HG02678 (cell line): ENCODE data around the gene CCDC88B.
"Not testable (repeated sequence)": the region's sequence is repeated elsewhere in the genome, so short reads cannot be mapped to it uniquely, and the experiment has no call there.

ENCODE experiments used
- ATAC-seq: cut with Tn5 transposase; IDR thresholded peaks from one replicate; pipeline ENCODE4 v1.9.1; 2021; ENCODE audit warnings: mild to moderate bottlenecking, moderate library complexity; ENCODE audit not compliant: unreplicated experiment

CCDC88B gene

GRCh38 chr11:64321533-64321932, 18.5 kb upstream of the CCDC88B start:
- no peak for ATAC-seq

DNA sequence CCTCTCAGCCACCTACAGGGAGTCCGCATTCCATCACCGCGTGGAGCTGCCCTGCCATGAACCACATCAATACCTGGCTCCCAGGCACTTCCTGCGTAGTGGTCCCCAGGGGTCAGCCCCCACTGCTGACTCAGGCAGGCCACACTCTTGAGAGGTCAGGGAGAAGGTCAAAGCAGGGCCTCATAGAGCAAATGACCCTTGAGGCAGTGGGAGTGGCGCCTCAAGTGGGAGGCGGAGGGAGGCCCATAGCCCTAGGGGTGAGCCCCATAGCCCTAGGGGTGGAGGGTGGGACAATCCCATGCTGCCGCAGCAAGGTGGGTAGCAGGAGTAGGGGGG, 17.1 kb upstream of the CCDC88B start:
- no peak for ATAC-seq

- no peak for ATAC-seq
Measured at GRCh38 chr11:64323373-64323772, 16.6 kb upstream of the CCDC88B start.

- not testable (repeated sequence) for ATAC-seq
Measured at GRCh38 chr11:64323984-64324383, 16.0 kb upstream of the CCDC88B start.

DNA sequence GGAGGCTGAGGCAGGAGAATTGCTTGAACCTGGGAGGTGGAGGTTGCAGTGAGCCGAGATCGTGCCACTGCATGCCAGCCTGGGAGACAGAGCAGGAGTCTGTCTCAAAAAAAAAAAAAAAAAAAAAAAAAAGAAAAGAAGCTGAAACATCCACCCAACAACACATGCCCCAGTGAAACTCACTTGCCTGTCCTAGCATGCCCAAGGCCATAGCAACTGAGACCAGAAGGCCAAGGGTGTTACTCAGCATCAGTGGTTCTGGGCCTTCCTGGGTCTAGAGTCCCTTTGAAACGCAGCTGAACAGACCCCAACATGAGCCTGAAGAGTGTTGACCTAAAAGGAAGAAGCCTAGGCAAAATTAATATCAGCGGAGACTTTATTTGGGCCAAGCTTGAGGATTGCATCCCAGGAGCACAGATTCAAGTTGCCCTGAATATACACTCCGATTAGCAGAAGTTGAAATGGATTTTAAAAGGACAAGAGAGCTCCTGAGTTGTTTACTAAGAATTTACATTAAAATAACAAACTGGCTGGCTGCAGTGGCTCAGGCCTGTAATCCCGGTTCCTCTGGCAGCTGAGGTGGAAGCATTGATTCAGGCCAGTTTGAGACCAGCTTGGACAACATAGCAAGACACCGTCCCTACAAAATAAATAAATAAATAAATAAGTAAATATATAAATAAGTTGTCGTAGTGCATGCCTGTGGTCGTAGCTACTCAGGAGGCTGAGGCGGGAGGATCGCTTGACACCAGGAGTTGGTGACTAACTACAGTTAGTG, 15.1 kb upstream of the CCDC88B start:
- no peak for ATAC-seq

- no peak for ATAC-seq
Measured at GRCh38 chr11:64327375-64327774, 12.6 kb upstream of the CCDC88B start.

DNA sequence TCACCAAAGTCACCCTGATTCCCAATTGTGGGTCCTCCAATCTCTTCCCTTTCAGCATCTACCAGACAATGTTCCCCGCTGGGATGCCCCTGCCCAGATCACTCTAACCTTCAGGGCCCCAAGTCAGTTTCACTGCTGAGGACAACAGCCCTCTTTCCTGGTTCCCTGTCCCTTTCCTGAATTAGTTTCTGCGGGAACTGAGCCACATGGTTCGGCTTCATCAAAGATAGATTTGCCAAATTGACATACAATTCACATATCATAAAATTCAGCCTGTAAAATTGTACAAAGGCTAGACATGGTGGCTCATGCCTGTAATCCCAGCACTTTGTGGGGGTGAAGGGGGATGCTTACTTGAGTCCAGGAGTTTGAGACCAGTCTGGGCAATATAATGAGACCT, 12.0 kb upstream of the CCDC88B start:
- ATAC-seq = no peak

DNA sequence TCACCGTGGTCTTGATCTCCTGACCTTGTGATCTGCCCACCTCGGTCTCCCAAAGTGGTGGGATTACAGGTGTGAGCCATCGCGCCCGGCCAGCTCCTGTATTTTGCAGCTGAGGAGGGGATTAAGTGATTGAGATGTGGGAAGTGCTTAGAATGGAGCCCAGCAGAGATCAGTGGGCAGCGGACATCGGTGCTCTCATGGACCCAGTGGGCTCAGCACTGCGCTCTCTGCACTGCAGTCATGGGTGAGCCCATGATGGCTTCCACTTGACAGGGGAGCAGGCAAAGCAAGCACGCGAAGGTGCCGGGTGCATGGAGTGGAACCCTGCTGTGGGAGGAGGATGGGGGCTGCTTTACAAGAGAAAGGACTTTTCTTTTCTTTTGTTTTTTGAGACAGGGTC, 9.1 kb upstream of the CCDC88B start:
- ATAC-seq = no peak

GRCh38 chr11:64331569-64332371, 8.2 kb upstream of the CCDC88B start:
- ATAC-seq = peak; percentile 52

- no peak for ATAC-seq
Measured at GRCh38 chr11:64333556-64333955, 6.4 kb upstream of the CCDC88B start.

DNA sequence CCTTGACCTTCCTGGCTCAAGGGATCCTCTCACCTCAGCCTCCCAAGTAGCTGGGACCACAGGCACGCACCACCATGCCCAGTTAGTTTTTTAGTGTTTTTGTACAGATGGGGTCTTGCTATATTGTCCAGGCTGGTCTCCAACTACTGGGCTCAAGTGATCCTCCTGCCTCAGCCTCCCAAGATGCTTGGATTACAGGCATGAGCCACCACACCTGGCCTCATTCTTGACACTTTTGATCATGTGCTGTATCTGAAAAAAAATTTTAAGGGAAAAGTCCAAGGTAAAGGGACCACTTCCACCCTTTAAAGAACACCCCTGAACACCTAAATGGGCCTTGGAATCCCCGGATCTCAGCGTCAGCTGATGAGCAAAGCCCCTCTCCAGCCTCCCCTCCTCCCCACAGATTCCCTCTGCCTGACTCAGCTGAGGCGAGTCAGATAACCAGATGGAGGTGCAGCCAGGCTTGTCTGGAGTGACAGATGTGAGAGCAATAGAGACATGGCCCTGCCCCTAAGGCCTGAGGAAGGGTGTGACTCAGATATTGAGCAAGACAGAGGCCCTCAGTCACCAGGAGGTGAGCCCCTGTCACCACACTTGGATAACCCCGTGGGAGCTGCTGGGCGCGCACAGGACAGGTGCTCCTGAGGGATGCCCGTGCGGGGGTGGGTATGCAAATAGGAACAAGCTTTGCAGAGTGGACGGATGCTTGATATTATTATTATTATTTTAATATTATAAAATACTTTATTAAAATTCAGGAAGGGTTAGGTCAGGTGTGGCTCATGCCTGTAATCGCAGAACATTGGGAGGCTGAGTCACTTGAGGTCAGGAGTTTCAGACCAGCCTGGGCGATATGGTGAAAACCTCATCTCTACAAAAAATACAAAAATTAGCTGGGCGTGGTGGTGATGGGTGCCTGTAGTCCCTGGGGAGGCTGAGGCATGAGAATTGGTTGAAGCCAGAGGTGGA, 5.0 kb upstream of the CCDC88B start:
- peak; percentile 75 for ATAC-seq

DNA sequence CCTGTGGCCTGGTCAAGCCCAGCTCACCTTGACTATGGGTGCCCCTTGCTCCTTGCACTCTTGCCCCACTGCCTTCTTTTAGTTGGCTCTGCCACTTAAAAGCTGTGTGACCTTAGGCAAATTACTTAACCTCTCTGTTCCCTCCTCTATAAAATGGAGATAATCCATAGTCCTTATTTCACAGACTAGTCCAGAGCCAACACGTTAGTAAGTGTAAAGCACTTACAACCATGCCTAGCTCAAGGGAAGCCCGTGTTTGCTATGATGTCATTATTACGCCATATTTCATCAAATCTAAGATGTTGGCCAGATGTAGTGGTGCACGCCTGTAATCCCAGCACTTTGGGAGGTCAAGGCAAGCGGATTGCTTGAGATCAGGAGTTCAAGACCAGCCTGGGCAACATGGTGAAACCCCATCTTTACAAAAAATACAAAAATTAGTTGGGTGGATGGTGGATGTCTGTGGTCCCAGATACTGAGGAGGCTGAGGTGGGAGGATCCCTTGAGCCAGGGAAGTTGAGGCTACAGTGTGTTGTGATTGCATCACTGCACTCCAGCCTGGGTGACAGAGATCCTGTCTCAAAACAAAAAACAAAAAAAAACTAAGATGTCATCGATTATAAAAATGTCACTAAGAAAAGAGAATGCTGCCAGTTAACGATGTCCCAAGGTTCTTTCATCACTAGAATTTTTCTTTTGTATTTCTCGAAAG, 2.3 kb upstream of the CCDC88B start:
- no peak for ATAC-seq

GRCh38 chr11:64338716-64339115, 1.3 kb upstream of the CCDC88B start:
- ATAC-seq = no peak

GRCh38 chr11:64339286-64339685, 718 bp upstream of the CCDC88B start:
- no peak for ATAC-seq

DNA sequence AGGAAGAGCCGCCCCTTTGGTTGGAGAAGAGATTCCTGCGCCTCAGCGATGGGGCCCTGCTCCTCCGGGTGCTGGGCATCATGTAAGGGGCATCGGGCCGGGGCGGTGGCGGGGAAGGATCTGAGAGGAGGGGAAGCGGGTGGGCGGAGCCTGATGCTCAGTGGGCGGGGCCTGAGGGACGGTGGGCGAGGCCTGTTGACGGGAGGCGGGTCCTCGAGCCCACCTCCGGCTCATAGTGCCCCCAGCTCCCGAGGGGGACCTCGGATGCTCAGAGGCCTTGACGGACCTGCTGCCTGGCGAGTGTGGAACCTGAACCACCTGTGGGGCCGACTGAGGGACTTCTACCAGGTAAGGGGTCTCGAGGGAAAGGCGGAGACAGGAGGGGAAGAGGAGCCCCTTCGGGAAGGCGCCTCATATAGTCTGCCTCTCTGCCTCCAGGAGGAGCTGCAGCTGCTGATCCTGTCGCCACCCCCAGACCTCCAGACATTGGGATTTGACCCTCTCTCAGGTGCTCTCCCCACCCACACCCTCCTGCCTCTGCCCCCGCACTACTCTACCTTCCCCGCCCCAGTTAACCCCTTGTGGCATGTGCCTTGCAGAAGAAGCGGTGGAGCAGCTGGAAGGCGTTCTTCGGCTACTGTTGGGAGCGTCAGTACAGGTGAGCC, 799 bp downstream of the CCDC88B start:
- peak; percentile 45 for ATAC-seq

DNA sequence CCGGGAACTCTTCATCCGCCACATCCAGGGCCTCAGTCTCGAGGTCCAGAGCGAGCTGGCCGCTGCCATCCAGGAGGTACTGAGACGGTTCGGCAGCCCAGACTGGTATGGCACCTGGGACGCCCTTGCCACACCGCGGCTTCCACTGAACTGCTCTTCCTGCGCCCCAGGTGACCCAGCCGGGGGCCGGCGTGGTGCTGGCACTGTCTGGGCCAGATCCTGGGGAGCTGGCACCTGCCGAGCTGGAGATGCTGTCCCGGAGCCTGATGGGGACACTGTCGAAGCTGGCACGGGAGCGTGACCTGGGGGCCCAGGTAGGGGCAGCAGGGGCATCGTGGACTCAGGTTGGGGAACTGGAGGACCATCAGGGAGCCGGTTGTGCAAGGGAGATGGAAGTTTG, 1.4 kb downstream of the CCDC88B start:
- ATAC-seq = no peak

GRCh38 chr11:64341851-64342791, 2.1 kb downstream of the CCDC88B start:
- no peak for ATAC-seq

GRCh38 chr11:64342869-64343745, 3.1 kb downstream of the CCDC88B start:
- ATAC-seq = no peak
